GM12801 (cell line): ENCODE measurements around the gene KIRREL3.

Experiments
- CTCF ChIP-seq: IDR thresholded peaks from one replicate; pipeline ENCODE4 v1.5.1; 2011; ENCODE audit warnings: control low read depth; ENCODE audit not compliant: insufficient read length; ENCODE audit errors: extremely low read depth

The KIRREL3 gene

GRCh38 chr11:127037001-127037400, 36.4 kb upstream of the KIRREL3 start:
- no peak for TF ChIP-seq CTCF

- no peak for TF ChIP-seq CTCF
Observed at GRCh38 chr11:127035824-127036223, 35.3 kb upstream of the KIRREL3 start.

- no peak for TF ChIP-seq CTCF
Observed at GRCh38 chr11:127034973-127035372, 34.4 kb upstream of the KIRREL3 start.

- no peak for TF ChIP-seq CTCF
Observed at GRCh38 chr11:127028648-127029047, 28.1 kb upstream of the KIRREL3 start.

- no peak for TF ChIP-seq CTCF
Observed at GRCh38 chr11:127027789-127028188, 27.2 kb upstream of the KIRREL3 start.

- no peak for TF ChIP-seq CTCF
Observed at GRCh38 chr11:127027000-127027399, 26.4 kb upstream of the KIRREL3 start.

- TF ChIP-seq CTCF = no peak
Observed at GRCh38 chr11:127023991-127024390, 23.4 kb upstream of the KIRREL3 start.
